ENCODE data around the gene WDR37. TPM values are rescaled to one million over a fixed set of nuclear protein-coding genes. Genes with fewer than 3 reads are reported as not detected.

Gene WDR37
- total and polyA plus RNA-seq, 12 donors: 6.8 to 36.5 (median 31.4) TPM

GRCh38 chr10:1163204-1163660 is 107.0 kb downstream of the WDR37 start:
- DNase-seq (no peak), ATAC-seq (no peak)
- H3K27ac ChIP-seq: no peak overlapping the region
- no peaks in the 10 kb centered on the region for H3K36me3 ChIP-seq
- TF ChIP-seq, protein P1, sequence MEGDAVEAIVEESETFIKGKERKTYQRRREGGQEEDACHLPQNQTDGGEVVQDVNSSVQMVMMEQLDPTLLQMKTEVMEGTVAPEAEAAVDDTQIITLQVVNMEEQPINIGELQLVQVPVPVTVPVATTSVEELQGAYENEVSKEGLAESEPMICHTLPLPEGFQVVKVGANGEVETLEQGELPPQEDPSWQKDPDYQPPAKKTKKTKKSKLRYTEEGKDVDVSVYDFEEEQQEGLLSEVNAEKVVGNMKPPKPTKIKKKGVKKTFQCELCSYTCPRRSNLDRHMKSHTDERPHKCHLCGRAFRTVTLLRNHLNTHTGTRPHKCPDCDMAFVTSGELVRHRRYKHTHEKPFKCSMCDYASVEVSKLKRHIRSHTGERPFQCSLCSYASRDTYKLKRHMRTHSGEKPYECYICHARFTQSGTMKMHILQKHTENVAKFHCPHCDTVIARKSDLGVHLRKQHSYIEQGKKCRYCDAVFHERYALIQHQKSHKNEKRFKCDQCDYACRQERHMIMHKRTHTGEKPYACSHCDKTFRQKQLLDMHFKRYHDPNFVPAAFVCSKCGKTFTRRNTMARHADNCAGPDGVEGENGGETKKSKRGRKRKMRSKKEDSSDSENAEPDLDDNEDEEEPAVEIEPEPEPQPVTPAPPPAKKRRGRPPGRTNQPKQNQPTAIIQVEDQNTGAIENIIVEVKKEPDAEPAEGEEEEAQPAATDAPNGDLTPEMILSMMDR (IDR thresholded peaks at IDR 0.05): no peak
- peaks cover 0 to 21% (median 6%) of the 10 kb centered on the region in 7 donors for H3K27me3 ChIP-seq
- 82 to 85% methylated on average over 29 of the region's 29 CpGs for WGBS, 2 donors
- no peak overlapping the region for H3K4me3 ChIP-seq
- intact Hi-C loops (cut with DNase I): no loop called here
- H3K9me3 ChIP-seq: no peaks in the 10 kb centered on the region
- H3K4me1 ChIP-seq: no peaks in the 10 kb centered on the region

GRCh38 chr10:1163831-1164230 is 107.6 kb downstream of the WDR37 start:
- no peak overlapping the region for H3K27ac ChIP-seq
- WGBS, 2 donors: 59 to 70% methylated on average over 5 of the region's 5 CpGs
- DNase-seq (no peak), ATAC-seq (no peak)
- H3K4me3 ChIP-seq: no peak overlapping the region
- TF ChIP-seq, protein P1 (IDR thresholded peaks at IDR 0.05): no peak
- no peaks in the 10 kb centered on the region for H3K4me1 ChIP-seq
- no peaks in the 10 kb centered on the region for H3K36me3 ChIP-seq
- intact Hi-C loops (cut with DNase I): no loop called here
- peaks cover 0 to 21% (median 8%) of the 10 kb centered on the region in 7 donors for H3K27me3 ChIP-seq
- H3K9me3 ChIP-seq: no peaks in the 10 kb centered on the region

DNA sequence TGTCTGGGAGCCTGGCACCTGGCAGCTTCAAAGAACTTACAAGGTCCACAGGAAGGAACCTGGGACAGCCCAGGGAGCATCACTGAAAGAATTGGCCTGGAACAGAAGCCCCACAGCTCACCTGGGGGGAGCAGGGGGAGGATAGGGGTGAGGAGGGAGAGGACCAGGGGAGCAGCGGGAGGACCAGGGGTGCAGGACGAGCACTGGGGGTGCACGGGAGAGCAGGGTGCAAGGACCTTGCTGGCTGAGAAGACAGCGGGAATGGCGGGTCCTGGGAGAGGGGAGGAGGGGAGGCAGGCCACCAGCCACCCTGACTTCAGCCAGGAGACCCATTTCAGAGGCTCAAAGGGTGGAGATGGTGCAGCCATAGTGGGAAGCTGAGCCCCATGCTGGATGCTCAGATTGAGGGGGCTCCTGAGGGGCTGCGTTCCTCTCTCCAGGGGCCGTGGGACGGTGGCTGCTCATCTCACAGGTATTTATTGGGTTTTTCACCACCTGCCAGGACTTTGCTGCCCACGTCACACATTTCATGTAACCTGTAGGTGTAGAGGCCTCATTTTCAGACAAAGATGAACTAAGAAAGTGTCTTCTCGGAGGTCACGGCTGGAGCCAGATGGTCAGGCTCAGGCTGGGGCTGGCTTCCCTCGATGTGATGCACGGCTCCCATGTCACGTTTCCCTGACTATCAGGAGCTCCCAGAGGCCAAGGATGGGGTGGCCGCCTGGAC is 110.1 kb downstream of the WDR37 start:
- TF ChIP-seq, protein P1 (IDR thresholded peaks at IDR 0.05): no peak
- WGBS, 2 donors: 85 to 88% methylated on average over 15 of the region's 15 CpGs
- Histone ChIP-seq H3K27me3 (peaks cover 0 to 21% (median 9%) of the 10 kb centered on the region in 7 donors), H3K4me1 (no peaks in the 10 kb centered on the region), H3K9me3 (no peaks in the 10 kb centered on the region), H3K36me3 (no peaks in the 10 kb centered on the region), H3K4me3 (no peak overlapping the region), H3K27ac (no peak overlapping the region)
- DNase-seq (no peak), ATAC-seq (peak in 1 of 8 donors; percentile 38)
- intact Hi-C loops (cut with DNase I): no loop called here

DNA sequence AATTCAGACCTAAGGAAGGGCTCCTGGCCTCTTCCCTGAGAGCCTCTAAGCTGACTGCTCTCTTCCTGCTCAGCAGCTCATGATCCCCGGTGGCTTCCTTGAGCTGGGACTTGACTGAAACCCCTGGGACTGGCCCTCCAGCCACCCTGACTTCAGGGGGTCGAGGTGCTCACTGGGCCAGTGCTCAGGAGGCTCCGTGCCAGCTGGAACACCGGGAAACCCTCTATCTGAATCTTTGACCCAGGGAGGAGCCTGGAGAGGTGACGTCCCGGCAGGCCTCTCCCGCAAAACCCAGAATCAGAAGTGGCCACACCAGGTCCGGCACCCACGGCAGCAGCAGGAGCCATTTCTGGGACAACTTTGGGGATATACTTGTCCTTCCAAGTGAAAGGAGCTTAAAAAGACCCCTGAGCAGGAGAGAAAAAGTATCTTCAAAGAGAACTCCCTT is 110.7 kb downstream of the WDR37 start:
- no peaks in the 10 kb centered on the region for H3K9me3 ChIP-seq
- no peak for ATAC-seq

More for the DNA sequence above, 110.7 kb downstream of the WDR37 start:
- Histone ChIP-seq H3K27me3 (peaks cover 0 to 21% (median 12%) of the 10 kb centered on the region in 7 donors), H3K4me3 (no peak overlapping the region), H3K4me1 (no peaks in the 10 kb centered on the region), H3K27ac (no peak overlapping the region), H3K36me3 (no peaks in the 10 kb centered on the region)
- WGBS, 2 donors: 82% methylated on average over 9 of the region's 9 CpGs
- no peak for DNase-seq
- TF ChIP-seq, protein P1 (IDR thresholded peaks at IDR 0.05): no peak
- intact Hi-C loops (cut with DNase I): no loop called here
